Measurements from ENCODE around the gene HPCA.
A peak's percentile ranks its signal among the peaks of the same experiment; 100 is the strongest.

HPCA gene

DNA sequence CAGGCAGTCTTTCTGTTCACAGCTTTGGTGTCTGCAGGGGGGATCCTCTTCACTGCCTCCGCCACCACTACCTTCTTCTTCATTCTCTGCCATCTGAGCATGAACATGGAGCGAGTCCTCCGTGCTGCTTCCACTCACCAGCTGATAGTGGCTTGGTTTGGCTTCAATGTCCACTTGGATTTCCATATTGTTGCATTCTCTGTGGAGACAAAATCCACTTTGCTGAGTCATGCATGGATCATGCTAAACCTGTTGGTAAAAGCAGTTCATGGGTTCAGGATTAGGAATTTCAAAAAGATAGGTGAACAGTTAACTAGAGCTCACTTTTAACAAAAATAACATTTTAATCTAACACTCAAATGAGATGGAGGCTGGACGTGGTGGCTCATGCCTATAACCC lies 50.8 kb downstream of the HPCA start:
- no peak for DNase-seq

- DNase-seq = peak; percentile 86 to 95 (median 92)
Observed at GRCh38 chr1:32939655-32940371, 53.5 kb downstream of the HPCA start.

GRCh38 chr1:32944180-32944579 lies 57.9 kb downstream of the HPCA start:
- no peak for DNase-seq
